GM18499 (cell line): ENCODE measurements around the gene WDFY4.

Source experiments
- ATAC-seq: cut with Tn5 transposase; IDR thresholded peaks from one replicate; pipeline ENCODE4 v1.9.1; 2021; ENCODE audit warnings: moderate number of reproducible peaks; ENCODE audit not compliant: insufficient read depth, unreplicated experiment

The WDFY4 gene

DNA sequence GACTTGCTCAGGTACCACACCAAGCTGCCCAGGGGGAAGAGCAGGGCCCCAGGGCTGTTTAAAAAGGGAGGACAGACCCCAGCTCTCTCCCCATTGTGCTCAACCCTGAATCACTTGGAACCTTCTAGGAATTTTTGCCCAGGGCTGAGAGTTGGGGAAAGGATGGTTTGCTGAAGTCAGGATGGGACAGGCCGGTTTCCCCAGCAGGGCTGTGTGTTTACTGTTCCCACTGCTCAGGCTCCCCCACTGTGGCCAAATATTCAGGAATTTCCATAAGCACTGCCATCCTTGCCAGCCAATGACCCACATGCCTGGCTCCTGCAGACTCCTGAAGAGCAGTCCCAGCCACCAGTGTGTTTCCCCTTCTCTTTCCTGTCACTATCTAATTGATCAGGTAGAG is 120.7 kb downstream of the WDFY4 start:
- ATAC-seq, result no peak

DNA sequence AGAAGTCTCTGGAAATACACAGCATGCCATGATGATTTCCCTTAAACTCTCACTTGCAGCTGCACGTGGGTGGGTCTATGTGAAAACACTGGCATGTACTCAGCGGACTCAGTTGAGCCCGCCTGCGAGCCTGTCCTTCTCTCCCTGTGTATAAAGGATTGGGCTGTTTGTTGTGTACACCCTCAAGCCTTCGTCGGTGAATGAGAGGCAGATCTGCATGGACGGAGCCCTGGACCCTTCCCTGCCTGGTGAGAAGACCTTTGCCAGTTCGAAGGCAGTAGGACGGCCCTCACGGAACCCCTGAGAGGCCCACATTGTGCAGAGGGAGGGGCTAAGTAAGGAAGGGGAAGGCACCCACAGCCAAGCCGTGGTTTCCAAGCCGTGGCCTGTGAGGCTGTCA is 121.2 kb downstream of the WDFY4 start:
- ATAC-seq, result no peak

DNA sequence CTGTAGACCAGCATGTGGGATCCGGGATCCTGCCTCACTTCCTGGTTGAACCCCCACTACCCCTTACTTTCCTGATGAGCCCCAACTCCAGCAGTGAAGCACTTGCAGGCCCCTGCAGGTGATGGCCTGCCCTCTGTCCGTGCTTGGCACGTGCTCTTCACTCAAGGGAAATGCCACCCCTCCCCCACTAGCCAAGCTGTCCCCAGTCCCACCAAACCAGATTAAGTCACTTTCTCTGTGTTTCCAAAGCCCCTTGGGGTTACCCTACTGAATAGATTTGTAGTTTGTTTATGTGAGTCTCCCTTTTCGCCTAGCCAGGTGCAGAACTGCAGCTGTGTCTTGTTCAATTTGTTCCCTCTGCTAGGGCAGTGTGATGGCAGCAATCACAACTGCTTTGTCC is 121.7 kb downstream of the WDFY4 start:
- ATAC-seq, result no peak

DNA sequence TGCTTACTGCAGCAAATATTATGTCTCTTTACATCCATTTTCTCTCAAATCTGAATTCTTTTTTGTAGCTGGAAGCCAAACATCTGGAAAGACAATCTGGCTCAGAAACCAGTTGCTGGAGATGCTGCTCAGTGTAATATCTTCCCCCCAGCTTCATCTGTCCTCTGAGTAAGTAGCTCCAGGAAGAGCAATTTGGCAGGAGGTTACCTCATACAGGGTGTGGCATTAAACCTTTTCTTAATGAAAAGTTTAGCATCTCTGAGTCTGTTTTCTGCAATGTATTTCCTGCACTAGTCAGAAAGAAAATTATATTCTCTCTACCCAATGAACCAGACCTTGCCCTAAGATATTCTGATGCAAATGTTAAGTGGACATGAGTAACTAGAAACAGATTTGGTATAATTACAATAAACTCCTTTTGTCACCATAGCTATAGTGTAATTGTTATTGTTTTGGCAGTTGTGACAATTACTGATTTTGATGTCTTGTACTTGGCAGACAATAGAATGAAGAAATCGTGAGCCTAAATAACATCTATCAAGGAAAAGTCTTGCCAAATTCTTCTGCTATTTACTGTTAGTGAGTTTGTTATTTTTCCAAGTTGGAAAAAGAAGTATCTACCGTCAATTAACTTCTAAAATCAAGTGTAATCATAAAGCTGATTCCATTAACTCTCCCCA is 123.3 kb downstream of the WDFY4 start:
- ATAC-seq, result no peak

DNA sequence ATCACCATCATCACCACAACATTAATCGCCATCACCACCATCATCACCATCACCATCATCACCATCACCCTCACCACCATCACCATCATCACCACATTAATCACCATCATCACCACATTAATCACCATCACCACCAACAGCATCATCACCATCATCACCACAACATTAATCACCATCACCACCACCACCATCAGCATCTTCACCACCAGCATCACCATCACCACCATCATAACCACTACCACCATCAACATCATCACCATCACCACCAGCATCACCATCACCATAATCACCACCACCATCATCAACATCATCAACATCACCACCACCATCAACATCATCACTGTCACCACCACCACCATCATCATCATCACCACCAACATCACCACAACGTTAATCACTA is 124.6 kb downstream of the WDFY4 start:
- ATAC-seq, result no peak

DNA sequence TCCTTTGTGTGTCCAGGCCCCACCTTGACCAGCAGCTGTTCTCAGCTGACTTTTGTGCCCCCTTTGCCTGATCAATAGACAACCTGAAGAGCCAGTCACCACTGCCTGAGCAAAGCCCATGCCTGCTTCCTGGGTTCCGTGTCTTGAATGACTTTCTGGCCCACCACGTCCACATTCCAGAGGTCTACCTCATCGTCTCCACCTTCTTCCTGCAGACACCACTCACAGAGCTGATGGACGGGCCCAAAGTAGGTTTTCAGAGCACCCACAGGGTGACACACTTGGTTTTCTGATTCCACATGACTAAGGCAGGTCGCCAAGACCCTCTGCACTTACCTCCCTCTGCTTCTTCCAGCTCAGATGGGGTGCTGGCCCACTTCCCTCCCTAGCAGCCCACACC is 126.8 kb downstream of the WDFY4 start:
- no peak for ATAC-seq

DNA sequence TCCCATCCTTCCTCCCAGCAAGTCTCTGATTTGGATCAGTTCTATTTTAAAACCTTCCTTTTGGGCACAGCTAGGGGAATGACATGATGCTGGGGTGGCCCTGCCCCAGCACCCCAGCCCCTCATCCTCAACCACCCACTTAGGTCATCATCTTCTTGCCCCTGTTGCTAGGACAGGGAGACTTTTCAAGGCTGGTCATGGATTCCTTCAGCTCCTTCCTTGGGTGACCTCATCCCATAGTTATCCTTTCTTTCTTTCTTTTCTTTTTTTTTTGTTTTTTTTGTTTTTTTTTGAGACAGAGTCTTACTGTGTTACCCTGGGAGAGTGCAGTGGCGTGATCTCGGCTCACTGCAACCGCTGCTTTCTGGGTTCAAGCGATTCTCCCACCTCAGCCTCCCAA is 127.2 kb downstream of the WDFY4 start:
- ATAC-seq, result no peak

DNA sequence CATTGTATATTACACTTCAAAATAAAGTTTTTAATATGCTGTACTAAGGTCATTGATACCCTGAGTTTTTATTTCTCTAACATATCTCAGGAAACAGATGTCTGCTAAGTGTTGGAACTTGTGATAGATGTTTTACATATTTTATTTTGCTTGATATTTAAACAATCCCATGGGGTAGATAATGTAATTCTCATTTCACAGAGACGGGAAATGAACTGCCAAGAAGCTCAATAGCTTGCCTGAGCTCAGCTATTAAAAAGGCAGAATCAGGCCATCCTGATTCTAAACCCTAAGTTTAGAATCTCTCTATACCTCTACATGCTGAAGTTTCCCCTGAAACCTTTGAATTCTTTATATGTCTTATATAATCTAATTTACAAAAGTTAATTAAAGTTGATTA is 128.6 kb downstream of the WDFY4 start:
- ATAC-seq, result no peak

DNA sequence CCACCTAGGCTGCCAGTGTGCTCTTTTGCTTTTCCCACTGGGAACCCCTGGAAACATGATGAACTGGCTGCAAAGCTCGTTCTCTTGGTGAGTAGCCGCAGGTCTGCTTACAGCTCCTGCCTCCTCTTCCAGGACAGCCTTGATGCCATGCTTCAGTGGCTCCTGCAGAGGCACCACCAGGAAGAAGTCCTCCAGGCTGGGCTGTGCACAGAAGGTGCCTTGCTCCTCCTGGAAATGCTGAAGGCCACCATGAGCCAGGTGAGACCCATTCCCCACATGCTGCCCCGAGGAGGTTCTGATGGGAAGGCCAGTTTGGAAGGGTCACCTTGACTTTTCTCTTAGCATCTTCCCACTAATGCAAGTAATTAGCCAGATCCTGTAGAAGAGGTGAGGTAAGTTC is 129.2 kb downstream of the WDFY4 start:
- no peak for ATAC-seq

DNA sequence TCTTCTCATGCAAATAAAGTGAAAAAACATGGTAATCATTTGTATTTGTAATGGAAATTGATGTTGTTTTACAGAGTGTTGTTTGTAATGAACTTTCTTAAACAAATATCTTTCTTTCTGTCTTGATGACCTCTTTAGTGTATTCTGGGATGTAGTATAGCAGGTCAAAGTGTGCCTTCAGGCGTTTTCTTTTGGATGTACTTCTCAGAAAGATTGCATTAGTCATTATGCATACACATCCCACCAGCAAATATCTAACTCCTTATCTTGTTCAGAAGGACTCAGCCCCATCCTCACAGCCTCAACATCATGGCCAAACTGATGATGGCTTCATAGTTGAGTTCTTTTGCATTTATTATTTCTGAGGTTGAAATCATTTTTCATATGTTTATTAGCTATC is 130.3 kb downstream of the WDFY4 start:
- ATAC-seq, result no peak

DNA sequence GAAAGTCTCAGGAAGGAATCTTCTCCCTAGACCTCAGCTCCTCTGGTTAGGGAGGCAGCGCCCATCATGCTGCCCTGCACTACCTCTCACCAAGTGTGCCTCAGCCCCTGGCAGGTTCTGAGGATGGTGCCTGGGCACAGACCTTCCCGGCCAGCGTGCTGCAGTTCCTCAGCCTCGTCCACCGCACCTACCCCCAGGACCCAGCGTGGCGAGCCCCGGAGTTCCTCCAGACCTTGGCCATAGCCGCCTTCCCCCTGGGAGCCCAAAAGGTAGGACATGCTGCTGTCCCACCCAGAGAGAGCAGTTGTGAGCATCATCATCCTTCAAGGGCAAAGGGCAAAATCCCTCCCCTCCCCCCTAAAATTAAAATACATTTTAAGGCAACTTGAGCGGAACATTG is 132.5 kb downstream of the WDFY4 start:
- no peak for ATAC-seq

DNA sequence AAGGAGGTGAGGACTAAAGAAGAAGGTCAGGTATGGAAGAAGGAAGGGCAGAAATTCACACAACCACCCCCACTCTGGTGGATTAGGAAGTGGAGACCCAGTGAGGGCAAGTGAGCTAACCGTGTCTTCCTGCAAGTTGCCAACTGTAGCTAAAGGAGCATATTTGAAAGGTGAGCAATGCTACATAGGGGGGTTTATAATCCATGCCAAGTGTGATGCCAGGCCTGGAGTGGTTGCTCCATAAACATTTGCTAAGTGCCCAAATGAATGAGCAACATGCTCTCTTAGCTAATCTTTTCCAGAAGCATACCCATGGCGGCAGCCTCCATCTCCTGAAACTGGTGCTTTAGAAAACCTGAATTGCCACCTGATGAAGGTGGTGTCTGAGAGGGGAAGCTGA is 133.4 kb downstream of the WDFY4 start:
- no peak for ATAC-seq

DNA sequence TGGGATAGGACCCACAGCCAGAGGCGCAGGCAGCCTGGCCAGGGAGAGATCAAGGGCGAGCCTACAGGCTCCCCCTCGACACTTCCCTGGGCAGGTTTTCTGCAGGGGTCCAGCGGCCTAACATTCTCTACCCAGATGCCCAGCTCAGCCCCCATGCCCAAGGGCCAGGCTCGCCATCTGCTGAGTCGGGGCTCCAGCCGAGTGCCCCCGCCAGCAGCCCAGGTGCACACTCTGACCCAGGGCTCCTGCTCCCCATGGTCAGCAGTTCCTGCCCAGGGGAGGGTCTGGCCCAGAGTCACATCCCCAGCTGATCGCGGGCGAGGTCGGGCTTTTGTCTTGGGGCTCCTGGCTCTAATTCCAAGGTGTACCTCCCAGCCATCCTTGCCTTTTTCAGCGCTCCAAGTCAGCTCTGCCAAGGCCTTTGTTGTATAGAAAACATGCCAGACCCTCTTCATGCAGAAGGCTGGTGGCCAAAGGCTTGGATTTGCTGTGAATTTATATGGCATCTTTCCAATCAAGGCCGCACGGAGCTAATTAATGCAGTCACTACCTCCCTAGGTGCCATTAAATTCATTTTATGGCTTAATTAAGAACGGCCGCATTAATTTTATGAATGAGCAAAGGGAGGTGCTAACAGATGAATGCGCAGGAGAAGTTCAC is 134.3 kb downstream of the WDFY4 start:
- ATAC-seq, result no peak

DNA sequence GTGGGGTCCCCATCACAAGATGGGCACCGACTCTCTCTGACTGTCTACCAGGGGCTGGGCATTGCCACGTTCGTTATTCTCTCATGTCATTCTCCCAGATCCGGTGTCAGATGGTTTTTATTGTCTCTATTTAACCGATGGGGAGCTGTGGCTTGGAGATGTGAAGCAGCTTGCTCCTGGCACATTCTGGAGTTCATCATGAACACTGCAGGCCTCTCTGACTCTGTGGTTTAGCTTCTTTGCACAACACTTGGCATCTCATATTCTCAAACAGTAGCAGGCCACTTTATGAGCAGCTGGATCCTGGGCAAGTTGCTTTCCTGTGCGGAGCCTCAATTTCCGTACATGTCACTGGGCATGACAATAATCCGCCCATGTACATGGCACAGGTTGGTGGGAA is 135.1 kb downstream of the WDFY4 start:
- ATAC-seq, result no peak

DNA sequence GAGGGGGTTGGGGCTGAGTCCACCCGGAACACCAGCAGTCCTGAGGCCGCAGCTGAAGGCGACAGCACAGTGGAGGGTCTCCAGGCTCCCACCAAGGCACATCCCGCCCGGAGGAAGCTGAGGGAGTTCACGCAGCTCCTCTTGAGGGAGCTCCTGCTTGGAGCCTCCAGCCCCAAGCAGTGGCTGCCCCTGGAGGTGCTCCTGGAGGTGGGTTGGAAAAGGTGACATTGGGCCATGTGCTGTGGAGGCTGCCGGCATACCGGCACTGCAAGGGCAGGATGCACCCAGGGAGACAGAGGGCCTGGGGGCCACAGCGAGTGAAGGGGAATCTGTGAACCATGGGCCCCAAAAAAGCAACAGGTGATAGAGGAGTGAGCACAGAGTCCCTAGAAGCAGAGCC is 135.6 kb downstream of the WDFY4 start:
- ATAC-seq, result no peak

DNA sequence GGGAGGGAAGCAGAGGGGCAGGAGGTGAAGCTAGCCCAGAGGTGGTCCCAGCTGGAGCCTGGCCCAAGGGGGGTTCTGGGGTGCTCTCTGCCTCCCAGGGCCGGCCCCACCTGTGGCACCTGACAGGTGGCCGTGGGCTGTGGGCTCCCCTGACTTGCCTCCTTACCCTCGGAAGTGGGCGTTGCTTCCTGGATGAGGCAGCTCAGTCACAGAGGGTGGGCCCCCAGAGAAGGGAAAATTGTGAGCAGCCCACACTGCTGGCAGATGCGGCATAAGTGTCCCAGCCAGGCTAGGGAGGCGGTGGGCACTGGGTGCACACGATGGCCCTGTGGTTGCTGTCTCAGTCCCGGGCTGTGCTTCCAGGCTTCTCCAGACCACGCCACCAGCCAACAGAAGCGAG is 136.0 kb downstream of the WDFY4 start:
- no peak for ATAC-seq

DNA sequence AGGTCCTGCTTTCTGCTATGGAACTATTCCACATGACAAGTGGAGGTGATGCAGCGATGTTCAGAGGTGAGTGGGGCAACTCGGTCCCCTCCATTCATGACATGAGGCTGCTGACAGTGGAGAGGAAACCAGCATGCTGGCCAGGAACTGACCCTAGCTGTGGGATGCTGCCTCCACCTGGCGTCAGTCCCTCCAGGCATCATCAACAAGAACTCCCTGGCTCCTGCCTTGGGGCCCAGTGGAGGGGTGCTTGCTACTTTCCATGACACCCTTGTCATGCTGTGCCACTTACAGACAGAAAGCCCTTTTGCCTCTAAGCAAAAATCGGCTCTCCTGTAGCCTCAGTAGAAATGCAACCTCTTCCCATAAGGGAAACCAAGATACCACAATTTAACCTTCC is 136.4 kb downstream of the WDFY4 start:
- ATAC-seq, result no peak

DNA sequence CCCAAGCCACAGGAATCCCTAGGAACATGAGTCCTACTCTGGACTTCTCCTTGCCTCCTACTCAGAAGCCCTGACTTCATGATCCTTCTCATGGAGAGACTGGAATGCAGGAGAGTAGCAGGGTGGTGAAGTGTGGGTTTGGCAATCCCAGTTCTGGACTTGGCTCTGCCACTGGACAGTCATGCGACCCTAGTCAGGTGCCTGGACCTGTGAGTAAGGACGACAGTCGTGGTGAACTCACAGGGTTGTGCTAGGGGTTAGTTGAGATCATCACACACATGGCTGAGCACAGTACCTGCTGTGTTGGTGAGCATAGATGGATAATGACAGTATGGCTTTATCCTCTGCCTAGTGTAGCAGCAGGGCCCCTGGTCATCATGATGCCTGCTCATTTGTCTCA is 137.0 kb downstream of the WDFY4 start:
- no peak for ATAC-seq

DNA sequence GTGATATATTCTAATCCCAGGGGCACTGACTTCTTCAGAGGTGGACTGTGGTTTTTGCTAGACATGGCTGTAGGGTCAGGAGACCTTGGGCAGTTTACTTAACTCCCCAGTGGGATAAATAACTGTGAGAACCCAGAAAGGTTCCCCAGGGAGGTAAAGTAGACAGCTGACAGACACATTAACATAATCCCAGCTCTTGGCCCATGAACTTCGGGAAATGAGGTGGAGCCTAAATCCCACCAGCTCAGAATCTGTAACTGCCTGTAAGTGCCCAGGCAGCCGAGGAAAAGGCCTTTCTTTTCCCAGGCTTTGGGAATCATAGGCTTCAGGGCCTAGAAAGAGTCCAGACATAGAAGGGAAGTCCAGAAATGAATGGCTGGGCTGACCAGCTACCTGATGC is 149.0 kb downstream of the WDFY4 start:
- ATAC-seq, result no peak

DNA sequence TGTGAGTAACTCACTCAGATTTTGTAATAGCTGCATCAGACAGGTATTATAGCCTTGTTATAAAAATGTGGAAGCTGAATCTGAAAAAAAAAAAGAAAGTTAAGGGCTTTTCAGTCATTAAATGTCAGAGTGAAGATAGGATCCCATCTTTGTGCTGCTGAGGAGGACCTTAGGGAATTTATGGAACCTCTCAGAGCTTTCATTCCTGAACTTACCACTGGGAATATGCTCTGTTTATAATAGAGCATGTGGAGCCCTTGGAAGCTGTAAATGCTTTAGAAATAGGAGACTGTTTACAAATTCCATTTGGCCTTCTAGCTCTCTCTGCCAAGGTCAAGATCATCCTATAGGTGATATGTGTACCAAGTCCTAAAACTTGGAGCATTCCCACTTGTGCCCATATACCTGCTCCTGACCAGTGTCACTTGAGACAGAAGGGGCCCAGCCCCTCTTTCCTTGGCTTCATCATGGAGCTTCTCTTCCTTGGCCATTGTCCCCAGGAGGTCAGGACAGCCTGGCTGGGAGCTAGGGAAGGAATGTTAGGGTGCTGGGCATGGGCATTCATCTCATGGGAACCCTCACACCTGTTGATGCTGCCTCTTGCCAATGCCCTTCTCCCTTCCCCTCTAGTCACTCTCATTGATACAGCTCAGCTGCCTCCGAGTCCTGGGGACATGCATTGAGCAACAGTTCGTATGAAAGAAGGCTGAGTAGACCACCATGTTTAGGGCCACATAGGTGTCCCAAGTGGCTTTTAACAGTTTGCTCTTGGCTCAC is 149.7 kb downstream of the WDFY4 start:
- ATAC-seq, result no peak

DNA sequence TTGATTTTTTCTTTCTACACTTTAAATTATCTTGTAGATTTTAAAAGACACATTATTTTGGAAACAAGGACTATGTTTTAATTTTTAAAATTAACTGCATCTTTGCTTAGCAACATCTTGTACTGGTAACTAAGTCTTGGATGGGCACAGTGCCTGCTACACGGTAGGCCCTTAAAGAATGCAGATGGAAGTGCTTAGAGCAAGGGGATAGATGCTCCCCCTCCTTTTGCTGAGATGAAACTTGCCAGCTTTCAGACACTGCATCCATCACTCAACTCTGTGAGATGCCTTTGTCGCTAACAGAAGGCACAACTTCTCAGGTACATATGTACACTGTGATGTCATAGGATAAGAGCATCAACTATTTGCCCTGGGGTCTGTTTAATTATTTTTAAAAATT is 151.1 kb downstream of the WDFY4 start:
- no peak for ATAC-seq

DNA sequence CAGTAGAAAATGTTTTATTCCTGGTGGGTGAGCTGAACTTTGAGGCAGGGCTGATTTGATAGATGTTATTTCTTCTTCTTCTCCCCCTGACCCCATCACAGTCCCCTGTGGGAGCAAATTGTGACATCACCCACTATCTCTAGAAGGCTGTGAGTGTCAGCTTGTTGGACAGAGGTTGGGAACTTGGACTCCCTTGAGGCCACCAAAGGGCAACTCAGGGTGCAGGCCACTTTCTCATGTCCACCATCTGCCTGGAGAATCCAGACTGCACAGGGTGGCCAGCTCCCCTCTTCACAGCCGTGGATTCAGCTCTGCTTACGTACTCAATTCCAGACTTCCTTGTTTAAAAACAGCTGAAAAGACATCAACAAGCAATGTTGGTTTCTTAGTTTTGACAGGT is 151.9 kb downstream of the WDFY4 start:
- ATAC-seq, result no peak
